ENCODE measurements around the gene DNAH14. TPM values are rescaled to one million over a fixed set of nuclear protein-coding genes. Genes with fewer than 3 reads are reported as not detected.

DNAH14 gene
- total and polyA plus RNA-seq, 2 of the 13 experiments (the other 11 are each of a cell fraction or from before 2014, with no cell fraction given) = 4.5 to 27.5 TPM

DNA sequence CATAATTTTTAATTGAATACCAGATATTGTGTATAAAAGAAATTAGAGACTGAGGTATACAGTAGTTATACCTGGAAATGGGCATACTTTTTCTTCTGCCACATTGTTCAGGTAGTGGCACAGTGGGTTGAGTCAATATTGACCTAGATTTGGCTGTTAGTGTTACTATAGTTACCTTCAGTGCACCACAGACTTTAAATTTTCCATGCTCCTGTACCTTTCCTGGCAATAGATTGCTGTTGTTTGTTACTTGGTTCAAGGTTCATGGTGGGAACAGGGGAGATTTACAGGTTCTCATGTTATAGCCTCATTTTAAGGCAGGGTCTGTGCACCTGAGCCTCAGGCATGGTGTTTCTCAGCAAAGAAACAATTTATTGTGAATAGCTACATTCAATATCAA is 279.7 kb downstream of the DNAH14 start (continued):
- TF ChIP-seq, protein P1, sequence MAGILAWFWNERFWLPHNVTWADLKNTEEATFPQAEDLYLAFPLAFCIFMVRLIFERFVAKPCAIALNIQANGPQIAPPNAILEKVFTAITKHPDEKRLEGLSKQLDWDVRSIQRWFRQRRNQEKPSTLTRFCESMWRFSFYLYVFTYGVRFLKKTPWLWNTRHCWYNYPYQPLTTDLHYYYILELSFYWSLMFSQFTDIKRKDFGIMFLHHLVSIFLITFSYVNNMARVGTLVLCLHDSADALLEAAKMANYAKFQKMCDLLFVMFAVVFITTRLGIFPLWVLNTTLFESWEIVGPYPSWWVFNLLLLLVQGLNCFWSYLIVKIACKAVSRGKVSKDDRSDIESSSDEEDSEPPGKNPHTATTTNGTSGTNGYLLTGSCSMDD (CRISPR knock-in tag; IDR thresholded peaks at IDR 0.05) = no peak
- TF ChIP-seq ATF7 (IDR thresholded peaks at IDR 0.05) = no peak
- no peak for TF ChIP-seq ATF7 (CRISPR knock-in tag; IDR thresholded peaks at IDR 0.05)
- no peak for TF ChIP-seq ZBTB33 (CRISPR knock-in tag; IDR thresholded peaks at IDR 0.05)
- TF ChIP-seq PHB2 (IDR thresholded peaks at IDR 0.05; ENCODE audit: partially characterized antibody) = no peak
- TF ChIP-seq ZNF136 (CRISPR knock-in tag; IDR thresholded peaks at IDR 0.05; ENCODE audit: low read depth) = no peak
- TF ChIP-seq, protein P2, sequence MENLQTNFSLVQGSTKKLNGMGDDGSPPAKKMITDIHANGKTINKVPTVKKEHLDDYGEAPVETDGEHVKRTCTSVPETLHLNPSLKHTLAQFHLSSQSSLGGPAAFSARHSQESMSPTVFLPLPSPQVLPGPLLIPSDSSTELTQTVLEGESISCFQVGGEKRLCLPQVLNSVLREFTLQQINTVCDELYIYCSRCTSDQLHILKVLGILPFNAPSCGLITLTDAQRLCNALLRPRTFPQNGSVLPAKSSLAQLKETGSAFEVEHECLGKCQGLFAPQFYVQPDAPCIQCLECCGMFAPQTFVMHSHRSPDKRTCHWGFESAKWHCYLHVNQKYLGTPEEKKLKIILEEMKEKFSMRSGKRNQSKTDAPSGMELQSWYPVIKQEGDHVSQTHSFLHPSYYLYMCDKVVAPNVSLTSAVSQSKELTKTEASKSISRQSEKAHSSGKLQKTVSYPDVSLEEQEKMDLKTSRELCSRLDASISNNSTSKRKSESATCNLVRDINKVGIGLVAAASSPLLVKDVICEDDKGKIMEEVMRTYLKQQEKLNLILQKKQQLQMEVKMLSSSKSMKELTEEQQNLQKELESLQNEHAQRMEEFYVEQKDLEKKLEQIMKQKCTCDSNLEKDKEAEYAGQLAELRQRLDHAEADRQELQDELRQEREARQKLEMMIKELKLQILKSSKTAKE (CRISPR knock-in tag; IDR thresholded peaks at IDR 0.05; ENCODE audit: borderline replicate concordance) = no peak
- TF ChIP-seq THRA (CRISPR knock-in tag; IDR thresholded peaks at IDR 0.05; ENCODE audit: borderline replicate concordance) = peak; percentile 67; the same call in 1 of the 2 replicates
- TF ChIP-seq ZFP37 (CRISPR knock-in tag; IDR thresholded peaks at IDR 0.05; ENCODE audit: borderline replicate concordance) = no peak
- no peak for TF ChIP-seq ZFP62 (CRISPR knock-in tag; IDR thresholded peaks at IDR 0.05)
- TF ChIP-seq ZNF251 (CRISPR knock-in tag; IDR thresholded peaks at IDR 0.05) = no peak
- TF ChIP-seq GTF3A (CRISPR knock-in tag; conservative IDR thresholded peaks at IDR 0.05) = no peak
- peak; percentile 32; the same call in 1 of the 3 replicates for TF ChIP-seq MXI1 (IDR thresholded peaks at IDR 0.05; ENCODE audit: borderline replicate concordance, low read depth, low read length)
- peak; percentile 83 for TF ChIP-seq NCOA2 (CRISPR knock-in tag; IDR thresholded peaks at IDR 0.05)
- TF ChIP-seq, protein P3, sequence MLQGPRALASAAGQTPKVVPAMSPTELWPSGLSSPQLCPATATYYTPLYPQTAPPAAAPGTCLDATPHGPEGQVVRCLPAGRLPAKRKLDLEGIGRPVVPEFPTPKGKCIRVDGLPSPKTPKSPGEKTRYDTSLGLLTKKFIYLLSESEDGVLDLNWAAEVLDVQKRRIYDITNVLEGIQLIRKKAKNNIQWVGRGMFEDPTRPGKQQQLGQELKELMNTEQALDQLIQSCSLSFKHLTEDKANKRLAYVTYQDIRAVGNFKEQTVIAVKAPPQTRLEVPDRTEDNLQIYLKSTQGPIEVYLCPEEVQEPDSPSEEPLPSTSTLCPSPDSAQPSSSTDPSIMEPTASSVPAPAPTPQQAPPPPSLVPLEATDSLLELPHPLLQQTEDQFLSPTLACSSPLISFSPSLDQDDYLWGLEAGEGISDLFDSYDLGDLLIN (CRISPR knock-in tag; IDR thresholded peaks at IDR 0.05; ENCODE audit: borderline replicate concordance) = no peak
- TF ChIP-seq POGZ (CRISPR knock-in tag; IDR thresholded peaks at IDR 0.05) = peak; percentile 45; the same call in 1 of the 2 replicates
- TF ChIP-seq DNMT3B (CRISPR knock-in tag; conservative IDR thresholded peaks at IDR 0.05) = no peak
- TF ChIP-seq MEIS1 (CRISPR knock-in tag; IDR thresholded peaks at IDR 0.05; ENCODE audit: borderline replicate concordance) = no peak
- TF ChIP-seq RCOR2 (CRISPR knock-in tag; IDR thresholded peaks at IDR 0.05) = peak; percentile 75; the same call in 1 of the 2 replicates
- TF ChIP-seq SOX13 (IDR thresholded peaks at IDR 0.05) = no peak
- peak in 1 of 2 experiments; percentile 86; a peak in 2 of 4 replicates for TF ChIP-seq SOX13 (CRISPR knock-in tag; conservative IDR thresholded peaks at IDR 0.05 in 1 of 2, IDR thresholded peaks at IDR 0.05 in 1 of 2)
- no peak for TF ChIP-seq ZNF556 (CRISPR knock-in tag; IDR thresholded peaks at IDR 0.05; ENCODE audit: borderline replicate concordance)
- TF ChIP-seq AKAP8 (CRISPR knock-in tag; IDR thresholded peaks at IDR 0.05) = no peak
- TF ChIP-seq ZNF44 (CRISPR knock-in tag; IDR thresholded peaks at IDR 0.05) = no peak
